ENCODE measurements around the gene MECP2.

GRCh38 chrX:154121961-154122360 lies 24.4 kb upstream of the MECP2 start:
- TF ChIP-seq CTCF (IDR thresholded peaks at IDR 0.05) (no peak), EZH2 (IDR thresholded peaks at IDR 0.05; ENCODE audit: borderline replicate concordance, insufficient read depth, low read depth, low read length, poor library complexity, severe bottlenecking) (no peak)

Measured in B cell (primary cell).